ENCODE results near the gene HDAC4.

HDAC4 gene

DNA sequence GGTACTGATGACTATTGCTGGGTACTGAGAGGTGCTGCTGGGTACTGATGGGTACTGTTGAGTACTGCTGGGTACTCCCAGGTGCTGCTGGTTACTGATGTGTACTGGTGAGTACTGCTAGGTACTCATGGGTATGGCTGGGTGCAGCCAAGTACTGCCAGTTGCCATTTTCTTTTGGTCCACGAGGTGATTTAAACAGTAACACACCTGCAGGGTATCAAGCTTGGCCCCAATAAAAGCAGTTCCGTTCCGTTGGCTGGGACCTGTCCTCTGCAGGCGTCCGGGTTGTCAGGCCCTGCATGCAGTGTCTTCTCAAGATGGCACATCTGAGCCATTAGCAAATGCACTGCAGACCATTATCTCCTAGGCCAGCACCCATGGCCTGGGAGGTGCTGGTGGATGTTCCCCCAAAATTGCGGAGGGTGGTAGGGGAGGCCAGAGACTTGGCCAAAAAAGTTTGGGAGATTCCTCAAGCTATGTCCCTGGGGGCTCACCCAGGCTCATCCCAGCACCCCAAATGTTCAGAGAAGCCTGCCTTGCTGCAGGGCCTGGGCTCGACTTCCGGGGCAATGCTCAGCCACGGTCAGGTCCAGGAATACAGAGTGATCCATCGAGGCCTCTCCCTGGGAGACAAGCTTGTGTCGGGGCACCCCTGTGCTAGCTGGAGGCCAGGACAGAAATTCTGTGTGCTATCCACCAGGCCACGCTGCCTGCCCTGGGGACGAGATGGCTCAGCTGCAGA, 387.7 kb downstream of the HDAC4 start:
- Histone ChIP-seq H2AFZ (ENCODE audit: insufficient read depth, low read length, poor library complexity) (no peak overlapping the region), H3K9ac (ENCODE audit: low read length) (no peak overlapping the region), H4K91ac (ENCODE audit: low read depth, low read length) (no peak overlapping the region), H4K8ac (ENCODE audit: low read depth, low read length) (no peak overlapping the region), H3K4ac (ENCODE audit: low read depth, low read length) (no peak overlapping the region), H3K27ac (ENCODE audit: low read depth, low read length) (no peak overlapping the region), H4K12ac (ENCODE audit: low read depth, low read length) (no peak overlapping the region), H2AK5ac (ENCODE audit: low read length) (no peak overlapping the region), H3K4me3 (ENCODE audit: low read depth, low read length) (no peak overlapping the region), H3K18ac (ENCODE audit: low read length) (no peak overlapping the region), H2BK120ac (ENCODE audit: insufficient read depth, low read length, poor library complexity) (no peak overlapping the region), H3K4me2 (ENCODE audit: low read length) (no peak overlapping the region), H3K23ac (ENCODE audit: low read length) (no peak overlapping the region), H3K9me3 (ENCODE audit: insufficient read depth, low read depth, low read length) (peaks cover 15% of the 10 kb centered on the region), H3K36me3 (ENCODE audit: control insufficient read depth in 1 of 2, insufficient read depth in 2 of 2, low read length in 2 of 2) (no peaks in the 10 kb centered on the region), H3K14ac (ENCODE audit: low read length) (no peak overlapping the region), H3K79me2 (ENCODE audit: control insufficient read depth, insufficient read depth, low read length, poor library complexity) (no peaks in the 10 kb centered on the region), H2BK5ac (ENCODE audit: low read depth, low read length, poor library complexity) (no peak overlapping the region), H3K4me1 (ENCODE audit: control insufficient read depth in 1 of 2, insufficient read depth in 2 of 2, low read length in 2 of 2) (no peaks in the 10 kb centered on the region), H3K27me3 (ENCODE audit: insufficient read depth, low read length) (no peaks in the 10 kb centered on the region), H3K79me1 (ENCODE audit: low read length) (no peaks in the 10 kb centered on the region), H2BK12ac (ENCODE audit: low read length) (no peak overlapping the region)
- no CpG with 5 or more reads among the region's 13 CpGs for WGBS (ENCODE audit: extremely low coverage, insufficient coverage, insufficient read length)
- DNase-seq = no peak

DNA sequence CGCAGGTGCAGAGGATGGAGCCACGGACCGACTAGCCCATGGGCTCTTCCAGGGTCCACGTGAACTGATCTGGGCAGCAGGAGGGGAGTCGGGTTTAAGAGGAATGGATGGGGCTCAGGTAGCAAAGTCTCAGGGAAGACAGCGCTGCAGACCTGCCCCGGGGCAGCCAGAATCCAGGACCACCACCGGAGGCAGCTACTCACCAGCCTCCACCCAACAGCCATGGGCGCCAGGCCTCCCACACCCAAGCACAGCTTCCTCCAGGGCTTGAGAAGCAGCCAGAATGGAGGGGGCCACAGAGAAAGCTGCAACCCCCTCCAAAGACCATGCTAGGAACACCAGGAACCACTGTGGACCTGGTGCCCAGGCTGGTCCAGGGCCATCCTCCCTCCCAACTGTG, 388.6 kb downstream of the HDAC4 start:
- no peak overlapping the region for H3K4me2 ChIP-seq (ENCODE audit: low read length)
- H4K8ac ChIP-seq (ENCODE audit: low read depth, low read length) = no peak overlapping the region
- no peak overlapping the region for H4K91ac ChIP-seq (ENCODE audit: low read depth, low read length)
- H3K9me3 ChIP-seq (ENCODE audit: insufficient read depth, low read depth, low read length) = peaks cover 9% of the 10 kb centered on the region
- no peak overlapping the region for H3K4ac ChIP-seq (ENCODE audit: low read depth, low read length)
- no peak overlapping the region for H3K4me3 ChIP-seq (ENCODE audit: low read depth, low read length)
- no peak overlapping the region for H3K18ac ChIP-seq (ENCODE audit: low read length)
- no peak for DNase-seq
- H3K27me3 ChIP-seq (ENCODE audit: insufficient read depth, low read length) = no peaks in the 10 kb centered on the region
- H3K9ac ChIP-seq (ENCODE audit: low read length) = no peak overlapping the region
- no peaks in the 10 kb centered on the region for H3K79me2 ChIP-seq (ENCODE audit: control insufficient read depth, insufficient read depth, low read length, poor library complexity)
- H3K14ac ChIP-seq (ENCODE audit: low read length) = no peak overlapping the region
- no peak overlapping the region for H2AFZ ChIP-seq (ENCODE audit: insufficient read depth, low read length, poor library complexity)
- no peak overlapping the region for H3K23ac ChIP-seq (ENCODE audit: low read length)
- H2AK5ac ChIP-seq (ENCODE audit: low read length) = no peak overlapping the region
- H4K12ac ChIP-seq (ENCODE audit: low read depth, low read length) = no peak overlapping the region
- H2BK12ac ChIP-seq (ENCODE audit: low read length) = no peak overlapping the region
- no peaks in the 10 kb centered on the region for H3K4me1 ChIP-seq (ENCODE audit: control insufficient read depth in 1 of 2, insufficient read depth in 2 of 2, low read length in 2 of 2)
- no peak overlapping the region for H2BK5ac ChIP-seq (ENCODE audit: low read depth, low read length, poor library complexity)
- H3K79me1 ChIP-seq (ENCODE audit: low read length) = no peaks in the 10 kb centered on the region
- no peak overlapping the region for H3K27ac ChIP-seq (ENCODE audit: low read depth, low read length)
- H3K36me3 ChIP-seq (ENCODE audit: control insufficient read depth in 1 of 2, insufficient read depth in 2 of 2, low read length in 2 of 2) = no peaks in the 10 kb centered on the region
- no peak overlapping the region for H2BK120ac ChIP-seq (ENCODE audit: insufficient read depth, low read length, poor library complexity)
- WGBS (ENCODE audit: extremely low coverage, insufficient coverage, insufficient read length) = no CpG with 5 or more reads among the region's 9 CpGs

DNA sequence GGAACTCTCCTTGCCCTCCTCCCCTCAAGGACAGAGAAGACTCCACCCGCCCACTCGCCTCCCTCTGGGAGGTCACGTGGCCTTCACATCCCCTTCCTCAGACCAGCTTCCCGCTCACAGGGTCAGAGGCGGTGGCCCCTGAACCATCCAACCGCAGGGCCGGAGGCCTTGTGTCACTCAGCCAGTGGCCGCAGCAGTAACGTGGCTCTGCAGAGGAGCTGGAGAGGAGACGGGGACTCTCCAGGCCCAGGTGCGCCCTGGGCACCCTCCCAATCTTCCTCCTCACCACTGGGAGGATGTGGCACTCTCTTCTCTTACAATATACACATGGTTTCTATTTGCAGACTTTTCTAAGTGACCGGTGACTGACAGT, 391.2 kb downstream of the HDAC4 start:
- no CpG with 5 or more reads among the region's 12 CpGs for WGBS (ENCODE audit: extremely low coverage, insufficient coverage, insufficient read length)
- Histone ChIP-seq H2BK5ac (ENCODE audit: low read depth, low read length, poor library complexity) (no peak overlapping the region), H4K91ac (ENCODE audit: low read depth, low read length) (no peak overlapping the region), H3K4me2 (ENCODE audit: low read length) (no peak overlapping the region), H3K79me2 (ENCODE audit: control insufficient read depth, insufficient read depth, low read length, poor library complexity) (no peaks in the 10 kb centered on the region), H4K8ac (ENCODE audit: low read depth, low read length) (no peak overlapping the region), H3K79me1 (ENCODE audit: low read length) (no peaks in the 10 kb centered on the region), H3K27me3 (ENCODE audit: insufficient read depth, low read length) (no peaks in the 10 kb centered on the region), H3K27ac (ENCODE audit: low read depth, low read length) (no peak overlapping the region), H3K23ac (ENCODE audit: low read length) (no peak overlapping the region), H3K9ac (ENCODE audit: low read length) (no peak overlapping the region), H2BK12ac (ENCODE audit: low read length) (no peak overlapping the region), H2AK5ac (ENCODE audit: low read length) (no peak overlapping the region), H3K4me3 (ENCODE audit: low read depth, low read length) (no peak overlapping the region), H3K4me1 (ENCODE audit: control insufficient read depth in 1 of 2, insufficient read depth in 2 of 2, low read length in 2 of 2) (no peaks in the 10 kb centered on the region), H2AFZ (ENCODE audit: insufficient read depth, low read length, poor library complexity) (no peak overlapping the region), H3K4ac (ENCODE audit: low read depth, low read length) (no peak overlapping the region), H3K36me3 (ENCODE audit: control insufficient read depth in 1 of 2, insufficient read depth in 2 of 2, low read length in 2 of 2) (no peaks in the 10 kb centered on the region), H3K18ac (ENCODE audit: low read length) (no peak overlapping the region), H2BK120ac (ENCODE audit: insufficient read depth, low read length, poor library complexity) (no peak overlapping the region), H4K12ac (ENCODE audit: low read depth, low read length) (no peak overlapping the region), H3K9me3 (ENCODE audit: insufficient read depth, low read depth, low read length) (peaks cover 6% of the 10 kb centered on the region), H3K14ac (ENCODE audit: low read length) (no peak overlapping the region)
- DNase-seq = no peak

DNA sequence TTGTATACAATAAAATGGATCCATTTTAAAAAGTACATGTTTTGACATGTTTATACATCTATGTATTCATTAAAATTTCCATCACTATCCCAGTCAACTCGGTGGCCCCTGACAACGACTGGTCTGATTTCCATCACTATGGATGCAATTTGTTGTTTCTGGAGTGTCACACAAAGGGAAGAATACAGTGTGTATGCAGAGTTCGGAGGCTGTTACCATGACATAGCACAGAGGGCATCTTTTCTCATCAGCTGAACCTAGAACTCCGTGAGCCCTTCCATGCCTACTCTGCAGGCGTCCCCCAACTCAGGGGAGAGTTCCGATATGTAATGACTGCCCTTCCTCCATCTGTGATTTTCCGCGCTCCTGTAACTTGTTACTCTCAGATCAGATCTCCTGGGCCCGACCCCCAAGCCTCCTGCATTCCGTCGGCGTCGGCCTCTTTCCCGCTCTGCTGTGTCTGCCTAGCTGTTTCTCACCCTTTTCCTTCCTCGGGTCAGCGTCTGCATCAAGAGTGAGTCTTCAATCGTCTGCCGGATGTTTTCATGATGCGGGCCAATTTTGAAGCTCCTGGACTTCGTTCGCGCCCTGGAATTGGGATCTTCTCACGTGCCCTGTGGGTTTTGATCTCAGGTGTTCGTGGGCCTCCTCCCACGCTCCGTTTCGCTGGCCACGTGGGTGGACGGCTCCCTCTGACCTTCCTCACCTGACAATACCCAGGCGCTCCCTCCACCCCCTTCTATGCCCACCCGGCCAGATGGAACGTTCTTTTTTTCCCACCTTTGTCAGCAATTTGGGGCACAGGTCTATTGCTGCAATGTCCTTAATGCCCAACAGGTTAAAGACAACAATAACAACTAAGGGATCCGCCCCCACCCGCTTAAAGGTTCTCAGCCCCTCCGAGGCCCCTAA, 391.9 kb downstream of the HDAC4 start:
- Histone ChIP-seq H3K4me3 (ENCODE audit: low read depth, low read length) (no peak overlapping the region), H3K36me3 (ENCODE audit: control insufficient read depth in 1 of 2, insufficient read depth in 2 of 2, low read length in 2 of 2) (no peaks in the 10 kb centered on the region), H2AK5ac (ENCODE audit: low read length) (no peak overlapping the region), H3K4me1 (ENCODE audit: control insufficient read depth in 1 of 2, insufficient read depth in 2 of 2, low read length in 2 of 2) (no peaks in the 10 kb centered on the region), H3K18ac (ENCODE audit: low read length) (no peak overlapping the region), H4K12ac (ENCODE audit: low read depth, low read length) (no peak overlapping the region), H3K79me1 (ENCODE audit: low read length) (no peaks in the 10 kb centered on the region), H4K91ac (ENCODE audit: low read depth, low read length) (no peak overlapping the region), H3K14ac (ENCODE audit: low read length) (no peak overlapping the region), H3K9me3 (ENCODE audit: insufficient read depth, low read depth, low read length) (peaks cover 3% of the 10 kb centered on the region), H3K79me2 (ENCODE audit: control insufficient read depth, insufficient read depth, low read length, poor library complexity) (no peaks in the 10 kb centered on the region), H4K8ac (ENCODE audit: low read depth, low read length) (no peak overlapping the region), H3K9ac (ENCODE audit: low read length) (no peak overlapping the region), H2BK12ac (ENCODE audit: low read length) (no peak overlapping the region), H3K27me3 (ENCODE audit: insufficient read depth, low read length) (no peaks in the 10 kb centered on the region), H3K4me2 (ENCODE audit: low read length) (no peak overlapping the region), H3K4ac (ENCODE audit: low read depth, low read length) (no peak overlapping the region), H3K23ac (ENCODE audit: low read length) (no peak overlapping the region), H3K27ac (ENCODE audit: low read depth, low read length) (no peak overlapping the region), H2BK5ac (ENCODE audit: low read depth, low read length, poor library complexity) (no peak overlapping the region), H2BK120ac (ENCODE audit: insufficient read depth, low read length, poor library complexity) (no peak overlapping the region), H2AFZ (ENCODE audit: insufficient read depth, low read length, poor library complexity) (no peak overlapping the region)
- DNase-seq = no peak
- no CpG with 5 or more reads among the region's 35 CpGs for WGBS (ENCODE audit: extremely low coverage, insufficient coverage, insufficient read length)
